ENCODE data around the gene NAIF1. TPM values are rescaled to one million over a fixed set of nuclear protein-coding genes. Genes with fewer than 3 reads are reported as not detected.

Gene NAIF1
- total RNA-seq, 2 experiments from 2014 or later, result 8.6 to 14.9 TPM

GRCh38 chr9:128015696-128016095, 51.4 kb downstream of the NAIF1 start:
- Histone ChIP-seq H3K36me3 (ENCODE audit: insufficient read depth, low read length) (no peaks in the 10 kb centered on the region), H3K4me2 (ENCODE audit: low read length) (no peak overlapping the region), H3K79me2 (ENCODE audit: insufficient read depth, low read depth, low read length) (no peaks in the 10 kb centered on the region), H3K27ac (ENCODE audit: low read depth, low read length, poor library complexity, severe bottlenecking) (no peak overlapping the region), H3K9me3 (ENCODE audit: low read length) (no peaks in the 10 kb centered on the region), H3K4me1 (ENCODE audit: insufficient read depth, low read length, poor library complexity, severe bottlenecking) (peaks cover 15% of the 10 kb centered on the region), H3K9me2 (ENCODE audit: insufficient read depth, low read length) (no peaks in the 10 kb centered on the region), H3K4me3 (ENCODE audit: low read depth, low read length, poor library complexity, severe bottlenecking) (no peak overlapping the region), H4K20me1 (ENCODE audit: insufficient read depth, low read length) (no peaks in the 10 kb centered on the region), H2AFZ (ENCODE audit: low read length) (no peak overlapping the region)
- POLR2A ChIA-PET, result interaction anchor here (0.5 to 1.4 kb wide), 4 partner anchors 30 to 209 kb away, joined by 3 read pairs; no protein-coding TSS in a partner anchor
- no peak for TF ChIP-seq CTCF (conservative IDR thresholded peaks at IDR 0.05; ENCODE audit: low read length)
- no peak for TF ChIP-seq EZH2phosphoT487 (IDR thresholded peaks at IDR 0.05; ENCODE audit: borderline replicate concordance, low read depth, low read length)
- CTCF ChIA-PET (ENCODE audit: unreplicated experiment), result no interaction called here
- BruUV-seq (replicated peaks), result no TSS peak
- intact Hi-C loops (cut with micrococcal nuclease; ENCODE audit: unreplicated experiment), result no loop called here
- no peak for DNase-seq (ENCODE audit: low spot score)

Other genes starting within 250 kb of the NAIF1 start
- not detected in 2 replicates for gene ENG, start 212.7 kb downstream of the NAIF1 start, total RNA-seq (2014; rRNA removed; shearing (Covaris generic))
- not detected in 2 replicates for gene ENG, start 212.7 kb downstream of the NAIF1 start, total RNA-seq (2022)
- gene AK1, start 189.6 kb downstream of the NAIF1 start, total RNA-seq (2014; rRNA removed; shearing (Covaris generic)), result 10.7 and 19.5 TPM in 2 replicates
- gene AK1, start 189.6 kb downstream of the NAIF1 start, total RNA-seq (2022), result 21.6 and 22.6 TPM in 2 replicates
- 38.8 and 43.7 TPM in 2 replicates for gene ST6GALNAC6, start 167.7 kb downstream of the NAIF1 start, total RNA-seq (2014; rRNA removed; shearing (Covaris generic))
- 51.3 and 52.7 TPM in 2 replicates for gene ST6GALNAC6, start 167.7 kb downstream of the NAIF1 start, total RNA-seq (2022)
- gene ST6GALNAC4, start 150.3 kb downstream of the NAIF1 start, total RNA-seq (2014; rRNA removed; shearing (Covaris generic)), result 112 and 180 TPM in 2 replicates
- 118 and 125 TPM in 2 replicates for gene ST6GALNAC4, start 150.3 kb downstream of the NAIF1 start, total RNA-seq (2022)
- 0.59 and 0.95 TPM in 2 replicates for gene PIP5KL1, start 136.5 kb downstream of the NAIF1 start, total RNA-seq (2014; rRNA removed; shearing (Covaris generic))
- 4.4 and 4.6 TPM in 2 replicates for gene PIP5KL1, start 136.5 kb downstream of the NAIF1 start, total RNA-seq (2022)
- 31.6 and 49.7 TPM in 2 replicates for gene DPM2, start 129.5 kb downstream of the NAIF1 start, total RNA-seq (2014; rRNA removed; shearing (Covaris generic))
- 47.7 and 50.7 TPM in 2 replicates for gene DPM2, start 129.5 kb downstream of the NAIF1 start, total RNA-seq (2022)
- 25.8 and 34.7 TPM in 2 replicates for gene EEIG1, start 86.3 kb downstream of the NAIF1 start, total RNA-seq (2014; rRNA removed; shearing (Covaris generic))
- gene EEIG1, start 86.3 kb downstream of the NAIF1 start, total RNA-seq (2022), result 60.1 and 69.1 TPM in 2 replicates
- 21.4 and 23.7 TPM in 2 replicates for gene SLC25A25, start 912 bp upstream of the NAIF1 start, total RNA-seq (2014; rRNA removed; shearing (Covaris generic))
- gene SLC25A25, start 912 bp upstream of the NAIF1 start, total RNA-seq (2022), result 17.6 and 20.2 TPM in 2 replicates
- gene PTGES2, start 60.4 kb upstream of the NAIF1 start, total RNA-seq (2014; rRNA removed; shearing (Covaris generic)), result 67.4 and 68.1 TPM in 2 replicates
- 59.2 and 76.3 TPM in 2 replicates for gene PTGES2, start 60.4 kb upstream of the NAIF1 start, total RNA-seq (2022)
- not detected in 2 replicates for gene LCN2, start 82.1 kb upstream of the NAIF1 start, total RNA-seq (2014; rRNA removed; shearing (Covaris generic))
- gene LCN2, start 82.1 kb upstream of the NAIF1 start, total RNA-seq (2022), result not detected in 2 replicates
- 82.0 and 104 TPM in 2 replicates for gene BBLN, start 92.9 kb upstream of the NAIF1 start, total RNA-seq (2014; rRNA removed; shearing (Covaris generic))
- gene BBLN, start 92.9 kb upstream of the NAIF1 start, total RNA-seq (2022), result 66.9 and 67.5 TPM in 2 replicates
- gene CIZ1, start 124.3 kb upstream of the NAIF1 start, total RNA-seq (2014; rRNA removed; shearing (Covaris generic)), result 45.4 and 47.7 TPM in 2 replicates
- gene CIZ1, start 124.3 kb upstream of the NAIF1 start, total RNA-seq (2022), result 121 and 142 TPM in 2 replicates
- gene DNM1, start 136.1 kb upstream of the NAIF1 start, total RNA-seq (2014; rRNA removed; shearing (Covaris generic)), result 0.08 and 0.35 TPM in 2 replicates
- gene DNM1, start 136.1 kb upstream of the NAIF1 start, total RNA-seq (2022), result 0.98 and 1.8 TPM in 2 replicates
- 28.2 and 44.0 TPM in 2 replicates for gene GOLGA2, start 208.7 kb upstream of the NAIF1 start, total RNA-seq (2014; rRNA removed; shearing (Covaris generic))
- gene GOLGA2, start 208.7 kb upstream of the NAIF1 start, total RNA-seq (2022), result 58.2 and 70.6 TPM in 2 replicates
- gene SWI5, start 209.0 kb upstream of the NAIF1 start, total RNA-seq (2014; rRNA removed; shearing (Covaris generic)), result 22.7 and 26.2 TPM in 2 replicates
- gene SWI5, start 209.0 kb upstream of the NAIF1 start, total RNA-seq (2022), result 16.8 and 18.2 TPM in 2 replicates